SKM-1 treated with dmso at 0.1 percent for 144 hours (cell line): Measurements from ENCODE around the gene ANGPTL7.
"Not testable (repeated sequence)": the region's sequence is repeated elsewhere in the genome, so short reads cannot be mapped to it uniquely, and the experiment has no call there.

Source experiments
- DNase-seq: peaks from one replicate; lab custom pipeline; 2025; ENCODE audit not compliant: unreplicated experiment; lab: John Stamatoyannopoulos, UW

The ANGPTL7 gene

GRCh38 chr1:11168731-11169130, 20.4 kb upstream of the ANGPTL7 start:
- DNase-seq = no peak

GRCh38 chr1:11169202-11169601, 20.0 kb upstream of the ANGPTL7 start:
- no peak for DNase-seq

- DNase-seq = no peak
These were observed 19.1 kb upstream of the ANGPTL7 start for GRCh38 chr1:11170102-11170501.

DNA sequence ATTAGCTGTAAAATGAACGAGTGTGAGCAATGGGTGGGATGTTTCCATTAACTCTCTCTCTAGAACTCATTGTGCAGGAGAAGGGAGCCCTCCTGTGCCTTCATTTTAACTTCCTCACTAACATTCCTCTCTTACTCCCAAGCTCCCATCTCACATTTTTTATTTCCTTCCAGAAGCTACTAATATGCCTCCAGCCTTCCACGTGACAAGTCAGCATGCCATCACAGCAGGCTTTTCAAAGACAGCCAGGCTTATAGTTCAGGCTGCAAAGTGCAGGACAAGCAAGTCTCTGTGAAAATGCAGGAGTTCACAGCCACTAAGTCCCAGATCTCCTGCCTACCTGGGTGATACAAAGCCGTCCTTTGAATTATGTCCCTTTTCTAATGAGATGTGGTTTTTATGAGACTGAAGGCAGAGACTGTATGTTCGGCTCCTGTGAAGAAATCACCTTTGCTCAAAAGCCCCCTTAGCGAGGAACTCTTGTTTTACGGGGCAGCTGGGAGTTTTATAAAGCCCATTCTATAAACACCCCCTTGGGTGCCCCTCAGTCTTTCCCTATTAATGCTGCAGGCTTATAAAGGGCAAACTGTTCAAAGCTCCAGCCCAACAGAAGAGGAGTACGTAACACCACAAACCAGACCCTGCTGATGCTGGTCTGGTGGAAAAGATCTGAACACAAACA, 14.8 kb upstream of the ANGPTL7 start:
- no peak for DNase-seq

GRCh38 chr1:11175461-11175860, 13.7 kb upstream of the ANGPTL7 start:
- DNase-seq = no peak

DNA sequence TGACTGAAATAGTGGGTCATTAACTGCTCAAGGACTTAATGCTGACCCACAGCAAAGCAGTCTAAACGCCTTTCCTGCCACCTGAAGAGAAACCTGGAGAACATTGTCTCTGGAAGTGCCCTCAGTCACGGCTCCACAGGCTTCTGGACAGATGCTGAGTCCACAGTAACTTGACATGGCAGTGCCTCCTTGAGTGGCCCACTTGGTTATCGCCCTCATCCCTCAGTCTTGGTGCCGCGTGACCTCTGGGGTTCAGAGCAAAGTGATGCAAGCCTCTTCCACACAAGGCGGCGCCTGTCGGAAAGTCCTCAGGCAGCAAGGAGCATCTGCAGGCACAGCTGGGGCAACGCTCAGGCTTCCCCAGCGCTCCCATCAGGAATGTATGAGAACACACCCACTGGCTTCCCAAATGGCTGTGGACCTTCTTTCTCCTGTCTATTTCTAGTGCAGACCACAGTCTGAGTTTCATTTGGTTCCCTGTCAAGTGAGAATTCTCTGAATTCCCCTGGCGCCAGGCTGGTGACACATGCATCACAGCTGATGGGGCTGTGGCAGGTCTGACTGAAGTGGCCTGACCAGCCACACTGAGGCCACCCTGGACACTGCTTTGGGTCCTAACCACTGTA, 13.0 kb upstream of the ANGPTL7 start:
- no peak for DNase-seq

DNA sequence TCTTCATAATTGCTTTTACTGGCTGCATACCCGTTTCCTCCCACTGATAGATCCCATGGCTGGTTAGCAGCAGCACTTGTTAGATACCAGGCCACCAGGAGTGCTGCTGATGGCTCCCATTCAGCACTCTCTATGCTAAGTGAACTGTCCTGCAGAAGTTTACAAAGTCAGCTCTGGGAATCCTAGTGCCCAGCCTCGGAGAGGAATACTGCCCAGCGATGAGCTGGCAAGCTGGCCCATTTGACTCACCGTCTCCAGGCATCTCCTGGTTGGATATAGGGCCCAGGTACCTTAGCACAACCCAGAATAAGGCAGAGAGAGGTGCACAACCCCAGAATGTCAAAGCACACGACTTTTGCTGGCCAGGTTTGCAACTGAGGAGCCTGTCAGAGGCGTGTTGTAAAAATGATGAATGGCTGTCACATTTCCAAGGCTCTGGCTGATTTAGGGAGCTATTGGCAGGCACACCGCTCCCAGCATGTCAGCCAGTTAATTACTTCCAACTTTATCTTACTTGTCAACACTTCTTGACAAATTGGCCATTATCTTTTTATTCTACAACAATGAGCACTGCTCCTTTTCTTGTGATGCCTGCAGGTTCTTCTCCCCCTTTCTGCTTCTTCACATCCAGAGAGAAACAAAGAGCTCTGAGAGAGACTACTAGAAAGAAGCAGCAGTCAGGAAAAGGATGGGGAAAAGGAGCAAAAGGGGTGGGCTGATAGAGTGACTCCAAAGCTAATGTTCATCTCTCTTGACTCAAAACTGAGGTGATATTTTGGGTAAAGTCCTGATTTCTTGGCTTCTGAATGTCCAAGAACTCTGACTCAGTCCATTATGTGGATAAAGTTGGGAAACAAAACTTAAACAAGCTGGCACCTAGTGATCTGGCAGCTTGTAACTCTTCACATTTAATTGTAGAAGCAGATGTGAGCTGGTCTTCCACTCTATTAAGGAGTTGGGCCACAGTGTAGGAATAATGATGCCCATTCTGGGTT, 10.8 kb upstream of the ANGPTL7 start:
- no peak for DNase-seq

DNA sequence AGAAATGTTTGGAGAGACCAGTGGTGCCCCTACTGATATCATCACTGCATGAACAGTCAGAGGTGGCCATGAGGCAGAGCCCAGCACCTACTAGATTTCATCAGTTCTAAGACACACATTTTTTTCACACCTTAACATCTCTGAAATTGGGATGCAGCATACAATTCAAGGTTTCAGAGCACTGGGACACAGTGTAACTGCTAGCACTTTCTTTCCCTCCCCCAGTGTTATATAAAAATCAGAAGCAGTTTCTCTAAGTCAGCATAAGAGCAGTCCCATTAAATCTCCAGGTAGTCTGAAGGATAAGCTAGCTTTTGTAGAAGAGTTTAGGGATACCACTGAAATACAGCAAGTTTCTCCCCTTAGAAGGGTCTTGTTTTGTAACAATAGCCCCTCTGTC, 10.0 kb upstream of the ANGPTL7 start:
- no peak for DNase-seq

DNA sequence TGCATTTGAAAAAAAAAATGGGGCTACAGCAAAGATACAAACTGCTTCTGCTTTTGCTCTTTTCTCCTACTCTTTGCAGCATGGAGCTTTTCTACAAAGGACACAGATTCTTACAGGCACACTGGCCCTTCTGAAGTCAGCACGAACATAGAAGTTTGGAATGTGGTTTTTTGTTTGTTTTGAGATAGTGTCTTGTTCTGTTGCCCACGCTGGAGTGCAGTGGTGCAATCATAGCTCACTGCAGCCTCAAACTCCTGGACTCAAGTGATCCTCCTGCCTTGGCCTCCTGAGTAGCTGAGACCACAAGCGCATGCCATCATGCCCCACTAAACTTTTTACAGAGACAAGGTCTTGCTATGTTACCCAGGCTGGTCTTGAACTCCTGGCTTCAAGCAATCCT, 9.4 kb upstream of the ANGPTL7 start:
- DNase-seq = not testable (repeated sequence)

GRCh38 chr1:11180342-11180744, 8.8 kb upstream of the ANGPTL7 start:
- DNase-seq = no peak

- DNase-seq = no peak
These were observed 6.3 kb upstream of the ANGPTL7 start for GRCh38 chr1:11182884-11183283.

DNA sequence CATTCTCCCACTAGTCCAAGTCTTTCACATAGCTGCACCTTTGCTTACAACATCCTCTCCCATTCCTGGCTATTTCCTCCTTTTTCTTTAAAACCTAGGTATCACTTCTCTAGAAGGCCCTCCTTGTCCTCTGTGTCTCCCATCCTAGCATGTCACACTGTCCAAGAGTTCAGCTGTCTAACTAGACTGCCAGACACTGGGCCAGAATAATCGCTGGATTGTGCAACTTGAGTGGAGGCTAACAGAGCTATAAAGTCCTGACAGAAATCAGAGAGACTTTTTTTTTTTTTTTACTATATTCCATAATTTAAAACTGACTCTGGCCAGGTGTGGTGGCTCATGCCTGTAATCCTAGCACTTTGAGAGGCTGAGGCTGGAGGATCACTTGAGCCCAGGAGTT, 4.2 kb upstream of the ANGPTL7 start:
- DNase-seq = no peak

DNA sequence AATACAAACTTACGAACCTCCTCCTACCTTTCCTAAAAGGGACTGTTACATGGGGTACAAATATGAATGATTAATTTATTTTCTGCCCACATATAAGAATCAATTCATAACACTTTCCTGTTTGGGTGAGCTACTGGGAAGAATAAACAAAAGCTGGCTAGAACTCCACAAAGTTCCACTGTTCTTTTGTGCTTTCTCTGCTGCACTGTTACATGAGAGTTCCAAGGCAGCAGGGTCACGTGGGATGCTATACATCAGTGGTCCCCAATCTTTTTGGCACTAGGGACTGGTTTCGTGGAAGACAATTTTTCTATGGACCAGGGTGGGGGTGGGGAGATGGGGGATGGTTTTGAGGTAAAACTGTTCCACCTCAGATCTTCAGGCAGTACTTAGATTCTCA, 2.2 kb upstream of the ANGPTL7 start:
- DNase-seq = no peak

DNA sequence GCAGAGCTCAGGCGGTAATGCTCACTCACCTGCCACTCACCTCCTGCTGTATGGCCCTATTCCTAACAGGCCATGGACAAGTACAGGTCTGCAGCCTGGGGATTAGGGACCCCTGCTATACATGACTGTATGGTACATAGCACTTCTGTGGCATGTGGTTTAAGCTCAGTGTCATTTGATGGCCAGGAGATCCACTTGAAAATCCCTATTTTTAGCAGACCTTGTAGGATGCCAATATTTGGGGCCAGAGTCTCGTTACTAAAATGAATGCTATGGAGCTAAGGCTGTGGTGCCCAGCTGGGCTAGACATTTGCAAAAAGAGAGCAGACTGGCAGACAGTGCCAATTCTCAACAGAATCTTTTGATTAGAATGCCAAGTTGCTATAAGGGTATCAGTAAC, 1.7 kb upstream of the ANGPTL7 start:
- no peak for DNase-seq

DNA sequence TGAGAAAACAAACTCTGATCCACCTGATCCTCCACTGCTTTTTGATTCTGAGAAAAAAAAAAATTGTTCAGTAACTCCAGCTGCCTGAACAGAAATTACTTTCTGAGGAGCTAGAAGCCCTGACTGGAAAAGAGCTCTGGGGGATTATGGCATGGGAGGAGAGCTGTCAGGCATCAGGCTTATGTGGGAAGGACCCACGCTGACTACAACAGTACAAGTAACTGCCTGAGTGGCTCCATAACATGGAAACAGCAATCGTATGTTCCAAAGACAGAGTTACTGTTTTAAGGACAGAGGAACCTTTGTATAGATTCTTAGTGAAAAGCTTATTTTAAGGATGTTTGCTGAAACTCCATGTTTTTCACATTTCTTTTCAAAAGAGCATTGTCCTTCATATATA, 1.2 kb upstream of the ANGPTL7 start:
- no peak for DNase-seq

- DNase-seq = no peak
These were observed 774 bp upstream of the ANGPTL7 start for GRCh38 chr1:11188381-11188780.

DNA sequence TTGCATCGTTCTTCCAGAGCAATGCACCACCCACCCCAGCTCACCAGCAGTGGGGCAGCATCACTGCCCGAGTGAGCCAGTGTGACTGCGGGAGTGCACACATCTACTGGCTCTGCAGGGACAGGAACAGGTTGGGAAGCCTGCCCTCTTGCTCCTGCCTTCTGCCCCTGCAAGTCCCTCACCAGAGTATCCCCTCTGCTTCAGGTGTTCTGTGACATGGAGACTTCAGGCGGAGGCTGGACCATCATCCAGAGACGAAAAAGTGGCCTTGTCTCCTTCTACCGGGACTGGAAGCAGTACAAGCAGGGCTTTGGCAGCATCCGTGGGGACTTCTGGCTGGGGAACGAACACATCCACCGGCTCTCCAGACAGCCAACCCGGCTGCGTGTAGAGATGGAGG, 4.2 kb downstream of the ANGPTL7 start:
- no peak for DNase-seq

GRCh38 chr1:11194407-11195176, 5.4 kb downstream of the ANGPTL7 start:
- no peak for DNase-seq

DNA sequence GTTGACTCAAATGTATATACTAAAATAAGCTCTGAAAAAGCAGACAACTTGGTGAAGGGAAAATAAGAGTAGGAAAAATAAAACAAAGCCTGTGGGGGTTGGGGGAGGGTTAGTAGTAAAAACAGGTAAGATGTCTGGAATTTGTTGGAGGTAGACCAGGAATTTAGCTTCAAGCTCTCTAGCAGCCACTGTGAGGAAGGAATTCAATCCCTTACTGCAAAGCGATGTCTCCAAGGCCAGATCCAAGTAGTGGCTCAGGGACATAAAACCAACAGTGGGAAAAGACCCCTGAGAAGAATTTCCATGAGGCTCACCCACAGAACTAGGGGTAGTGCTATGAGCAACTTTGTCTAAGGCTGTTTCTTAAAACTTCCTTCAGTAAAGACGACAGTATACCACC, 7.8 kb downstream of the ANGPTL7 start:
- DNase-seq = no peak

DNA sequence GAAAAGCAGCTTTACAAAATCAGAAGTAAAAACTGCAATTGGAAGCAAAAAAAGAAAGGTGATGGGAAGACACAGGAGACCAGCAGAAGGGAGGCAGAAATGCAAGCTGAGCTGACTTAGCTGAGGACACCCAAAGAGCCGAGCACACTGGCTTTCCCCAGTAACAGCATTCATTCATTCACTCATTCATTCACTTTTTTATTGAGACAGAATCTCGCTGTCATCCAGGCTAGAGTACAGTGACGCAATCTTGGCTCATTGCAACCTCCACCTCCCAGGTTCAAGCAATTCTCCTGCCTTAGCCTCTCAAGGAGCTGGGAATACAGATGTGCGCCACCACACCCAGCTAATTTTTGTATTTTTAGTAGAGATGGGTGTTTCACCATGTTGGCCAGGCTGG, 8.2 kb downstream of the ANGPTL7 start:
- no peak for DNase-seq

GRCh38 chr1:11198257-11198656, 9.1 kb downstream of the ANGPTL7 start:
- no peak for DNase-seq
